PC-3 (cell line): ENCODE results near the gene RSAD1. TPM values are rescaled to one million over a fixed set of nuclear protein-coding genes. Genes with fewer than 3 reads are reported as not detected.
A peak's percentile ranks its signal among the peaks of the same experiment; 100 is the strongest.

Source experiments
- ATAC-seq: fragments of 200-7000 bp; cut with Tn5 transposase; 2 replicates; pipeline ENCODE4 v1.9.1; 2020; ENCODE audit warnings: mild to moderate bottlenecking, moderate library complexity
- Bru-seq: library from RNA; stranded (reverse); fragments of 400-500 nt; gene quantifications from one replicate; lab custom pipeline; 2021; lab: Mats Ljungman, UMichigan
- BruChase-seq, 2 experiments: library from RNA; stranded (reverse); fragments of 400-500 nt; gene quantifications; one replicate each; lab custom pipeline; 2021; lab: Mats Ljungman, UMichigan
- BruUV-seq: library from RNA; stranded (reverse); fragments of 400-500 nt; replicated peaks from 2 replicates; lab custom pipeline; 2021; lab: Mats Ljungman, UMichigan
- CTCF ChIA-PET: fragments of 300-600 bp; sonication (Branson Sonifier 250); formaldehyde crosslinking; loops from one replicate; lab custom pipeline; 2022; ENCODE audit warnings: antibody characterized with exemption; lab: Charles Lee
- POLR2A ChIA-PET: fragments of 300-600 bp; sonication (Branson Sonifier 250); formaldehyde crosslinking; loops from one replicate; lab custom pipeline; 2022; ENCODE audit warnings: antibody characterized with exemption; ENCODE audit not compliant: unreplicated experiment; lab: Charles Lee
- DNase-seq: peaks from one replicate; pipeline ENCODE4 v3.0.0-alpha.2; 2015
- H2AFZ ChIP-seq: fragments of 300-600 bp; sonication (generic); 2 replicates; pipeline ENCODE4 v1.6.0; 2016; ENCODE audit warnings: antibody characterized with exemption, low read length
- H3F3A ChIP-seq: fragments of 300-600 bp; sonication (generic); one replicate; pipeline ENCODE4 v1.6.0; 2017; ENCODE audit warnings: antibody characterized with exemption, low read length, control low read depth, mild to moderate bottlenecking; ENCODE audit not compliant: unreplicated experiment
- H3K27ac ChIP-seq: fragments of 300-600 bp; sonication (generic); 2 replicates; pipeline ENCODE4 v1.5.1; 2016; ENCODE audit warnings: mild to moderate bottlenecking, low read length
- H3K27me3 ChIP-seq: fragments of 300-600 bp; sonication (generic); 2 replicates; pipeline ENCODE4 v1.6.1; 2016; ENCODE audit warnings: low read length, mixed read lengths
- H3K36me3 ChIP-seq: fragments of 300-600 bp; sonication (generic); 2 replicates; pipeline ENCODE4 v1.6.1; 2016; ENCODE audit warnings: low read depth, mixed run types, low read length, mixed read lengths
- H3K4me1 ChIP-seq: fragments of 300-600 bp; sonication (generic); 2 replicates; pipeline ENCODE4 v1.5.1; 2016; ENCODE audit warnings: low read length; ENCODE audit not compliant: insufficient read depth
- H3K4me2 ChIP-seq: fragments of 300-600 bp; sonication (generic); 2 replicates; pipeline ENCODE4 v1.6.0; 2016; ENCODE audit warnings: low read length
- H3K4me3 ChIP-seq: fragments of 300-600 bp; sonication (generic); 2 replicates; pipeline ENCODE4 v1.5.1; 2016; ENCODE audit warnings: mild to moderate bottlenecking, low read length, mixed read lengths
- H3K79me2 ChIP-seq: fragments of 300-600 bp; sonication (generic); 2 replicates; pipeline ENCODE4 v1.6.1; 2017; ENCODE audit warnings: low read length, mixed read lengths
- H3K9ac ChIP-seq: fragments of 300-600 bp; sonication (generic); 2 replicates; pipeline ENCODE4 v1.6.0; 2016; ENCODE audit warnings: mild to moderate bottlenecking, low read length
- H3K9me2 ChIP-seq: fragments of 300-600 bp; sonication (generic); replicated peaks from 2 replicates; pipeline ENCODE4 v1.6.1; 2016; ENCODE audit warnings: mixed run types, low read length, mixed read lengths
- H3K9me3 ChIP-seq: fragments of 300-600 bp; sonication (generic); 2 replicates; pipeline ENCODE4 v1.6.1; 2016; ENCODE audit warnings: low read length, mixed read lengths
- H4K20me1 ChIP-seq: fragments of 300-600 bp; sonication (generic); 2 replicates; pipeline ENCODE4 v1.6.1; 2016; ENCODE audit warnings: low read length, mixed read lengths
- CTCF ChIP-seq: fragments of 300-600 bp; sonication (generic); conservative IDR thresholded peaks from 2 replicates; pipeline ENCODE4 v1.5.1; 2017; ENCODE audit warnings: antibody characterized with exemption, low read depth, mild to moderate bottlenecking, low read length
- EZH2 ChIP-seq: fragments of 300-600 bp; sonication (generic); IDR thresholded peaks from one replicate; pipeline ENCODE4 v1.6.1; 2017; ENCODE audit warnings: antibody characterized with exemption, mild to moderate bottlenecking, low read length; ENCODE audit not compliant: unreplicated experiment
- EZH2phosphoT487 ChIP-seq: fragments of 300-600 bp; sonication (generic); IDR thresholded peaks from 2 replicates; pipeline ENCODE4 v1.6.1; 2018; ENCODE audit warnings: mild to moderate bottlenecking, antibody characterized with exemption, low read length, borderline replicate concordance
- intact Hi-C: fragments of 100-400 bp; cut with micrococcal nuclease; formaldehyde crosslinking; loops from 2 replicates; pipeline ENCODE4 v1.9.0; 2023
- long read RNA-seq: library from polyadenylated mRNA; unstranded; transcript quantifications from one replicate; pipeline ENCODE4 v2.0.0, GENCODE V29; 2021; ENCODE audit not compliant: unreplicated experiment
- total RNA-seq: library from RNA; depleted of rRNA; stranded (reverse); fragments of >200 nt; gene quantifications from 2 replicates; pipeline ENCODE4 v1.2.3, GENCODE V29; 2014; rRNA removed

RSAD1 gene
- total RNA-seq: 37.7 and 46.7 TPM in 2 replicates
- percentile 90 among the genes with signal in this experiment for Bru-seq, nascent RNA
- BruChase-seq, experiment 1, labeled RNA remaining after a 6-hour chase: percentile 91 among the genes with signal in this experiment
- percentile 97 among the genes with signal in this experiment for BruChase-seq, experiment 2, labeled RNA remaining after a 2-hour chase
- long read RNA-seq, transcript RSAD1-201 (9 exons, 2,528 nt): major isoform, 98 of 280 reads
- long read RNA-seq, partial matches to known transcripts: 153 of 280 reads
- long read RNA-seq, other reads (novel, unspliced or antisense): 22 of 280 reads

GRCh38 chr17:50478391-50479381 is at the start of gene RSAD1:
Gene RSAD1 (plus strand): TSS chr17:50478860. CDS start chr17:50478885, 25 bp downstream.
- peaks cover 24% of the 10 kb centered on the region for H3K4me1 ChIP-seq
- H4K20me1 ChIP-seq: no peaks in the 10 kb centered on the region
- ChIA-PET POLR2A (interaction anchor here (0.6 to 1.1 kb wide), 4 partner anchors 83 to 642 kb away, joined by 3 to 6 read pairs (median 4); partner anchors contain the start of gene SPAG9), CTCF (interaction anchor here (0.5 to 1.6 kb wide), 14 partner anchors 9 to 424 kb away, joined by 3 to 28 read pairs (median 6); partner anchors contain the start of gene LRRC59)
- no peaks in the 10 kb centered on the region for H3K9me3 ChIP-seq
- peak; percentile 96 for DNase-seq
- H2AFZ ChIP-seq: peak within 1 kb of the TSS; percentile 93
- peak within 1 kb of the TSS; percentile 76 for H3K4me3 ChIP-seq
- ATAC-seq: peak; percentile 85
- no peaks in the 10 kb centered on the region for H3F3A ChIP-seq
- H3K4me2 ChIP-seq: peak within 1 kb of the TSS; percentile 91
- no peaks in the 10 kb centered on the region for H3K9me2 ChIP-seq
- peaks cover 27% of the 10 kb centered on the region for H3K79me2 ChIP-seq
- TF ChIP-seq CTCF (peak; percentile 90), EZH2phosphoT487 (peak; percentile 72; the same call in 1 of the 2 replicates), EZH2 (no peak)
- intact Hi-C loops: loop anchor here (1.0 kb wide), 4 partner anchors 81 to 278 kb away; partner anchors contain the start of gene LRRC59
- no peaks in the 10 kb centered on the region for H3K27me3 ChIP-seq
- peak within 1 kb of the TSS; percentile 71 for H3K9ac ChIP-seq
- H3K36me3 ChIP-seq: peaks cover 6% of the 10 kb centered on the region; the same call in 1 of the 2 replicates
- BruUV-seq: no TSS peak
- H3K27ac ChIP-seq: peak within 1 kb of the TSS; percentile 38

- TF ChIP-seq EZH2 (no peak), CTCF (no peak), EZH2phosphoT487 (no peak)
- POLR2A ChIA-PET: no interaction called here
- BruUV-seq: no TSS peak
- peaks cover 31% of the 10 kb centered on the region for H3K4me1 ChIP-seq
- no peak overlapping the region for H3K9ac ChIP-seq
- H3K79me2 ChIP-seq: peaks cover 51% of the 10 kb centered on the region
- no peaks in the 10 kb centered on the region for H3K9me3 ChIP-seq
- no peaks in the 10 kb centered on the region for H3F3A ChIP-seq
- no peak for DNase-seq
- intact Hi-C loops: no loop called here
- no peaks in the 10 kb centered on the region for H4K20me1 ChIP-seq
- no peaks in the 10 kb centered on the region for H3K9me2 ChIP-seq
- CTCF ChIA-PET: interaction anchor here (0.7 kb wide), 1 partner anchor 67 kb away, joined by 4 read pairs; no protein-coding TSS in a partner anchor
- no peak overlapping the region for H2AFZ ChIP-seq
- no peak overlapping the region for H3K4me2 ChIP-seq
- no peaks in the 10 kb centered on the region for H3K36me3 ChIP-seq
- H3K4me3 ChIP-seq: no peak overlapping the region
- no peak overlapping the region for H3K27ac ChIP-seq
- ATAC-seq: no peak
- H3K27me3 ChIP-seq: no peaks in the 10 kb centered on the region
Measured at GRCh38 chr17:50429793-50430192, 48.9 kb upstream of the RSAD1 start.
